Sigmoid colon (tissue), 4 donors: ENCODE measurements around the gene UPK3A.

Experiments
- EP300 ChIP-seq, 4 donors: sonication (generic); formaldehyde crosslinking; IDR thresholded peaks; one replicate each; pipeline ENCODE4 v1.6.1; 2017; ENCODE audit warnings: antibody characterized with exemption in 4 of 4
- POLR2A ChIP-seq, 2 donors: fragments of 450-650 bp; IDR thresholded peaks; one replicate each; pipeline ENCODE4 v1.6.1; 2016; ENCODE audit warnings: antibody characterized with exemption in 2 of 2, mild to moderate bottlenecking in 2 of 2, moderate library complexity in 2 of 2
- TF ChIP-seq, protein P1 (sequence below), 4 experiments: fragments of 450-650 bp in 3 of 4; fragments of 200-600 bp in 1 of 4; IDR thresholded peaks; one replicate each; pipeline ENCODE4 v1.5.1; 2016 to 2019; ENCODE audit warnings: antibody characterized with exemption in 4 of 4, mild to moderate bottlenecking in 3 of 4, moderate library complexity in 2 of 4

DNA sequence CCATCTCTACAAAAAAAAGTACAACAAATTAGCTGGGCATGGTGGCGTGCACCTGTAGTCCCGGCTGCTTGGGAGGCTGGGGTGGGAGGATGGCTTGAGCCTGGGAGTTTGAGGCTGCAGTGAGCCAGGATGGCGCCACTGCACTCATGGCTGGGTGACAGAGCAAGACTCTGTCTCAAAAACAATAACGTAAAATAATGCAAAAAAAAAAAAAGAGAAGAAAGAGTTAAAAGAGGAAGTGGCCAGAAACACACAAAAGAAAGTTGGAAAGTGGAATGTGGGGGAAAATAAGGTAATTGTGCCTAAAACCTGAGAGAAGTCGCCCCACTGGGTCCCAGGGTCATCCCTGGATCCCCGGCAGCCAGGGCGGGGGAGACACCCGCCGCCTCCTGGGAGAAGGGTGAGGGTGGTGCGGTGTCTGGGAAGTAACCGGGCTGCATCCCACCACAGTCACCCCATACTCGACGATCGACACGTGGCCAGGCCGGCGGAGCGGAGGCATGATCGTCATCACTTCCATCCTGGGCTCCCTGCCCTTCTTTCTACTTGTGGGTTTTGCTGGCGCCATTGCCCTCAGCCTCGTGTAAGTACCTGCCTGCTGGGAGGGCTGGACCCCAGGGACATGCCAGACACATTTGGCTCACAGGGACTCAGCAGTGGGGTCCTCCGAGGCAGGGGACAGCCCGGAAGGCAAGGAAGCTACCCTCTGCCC lies 8.1 kb downstream of the UPK3A start:
- TF ChIP-seq, protein P1, sequence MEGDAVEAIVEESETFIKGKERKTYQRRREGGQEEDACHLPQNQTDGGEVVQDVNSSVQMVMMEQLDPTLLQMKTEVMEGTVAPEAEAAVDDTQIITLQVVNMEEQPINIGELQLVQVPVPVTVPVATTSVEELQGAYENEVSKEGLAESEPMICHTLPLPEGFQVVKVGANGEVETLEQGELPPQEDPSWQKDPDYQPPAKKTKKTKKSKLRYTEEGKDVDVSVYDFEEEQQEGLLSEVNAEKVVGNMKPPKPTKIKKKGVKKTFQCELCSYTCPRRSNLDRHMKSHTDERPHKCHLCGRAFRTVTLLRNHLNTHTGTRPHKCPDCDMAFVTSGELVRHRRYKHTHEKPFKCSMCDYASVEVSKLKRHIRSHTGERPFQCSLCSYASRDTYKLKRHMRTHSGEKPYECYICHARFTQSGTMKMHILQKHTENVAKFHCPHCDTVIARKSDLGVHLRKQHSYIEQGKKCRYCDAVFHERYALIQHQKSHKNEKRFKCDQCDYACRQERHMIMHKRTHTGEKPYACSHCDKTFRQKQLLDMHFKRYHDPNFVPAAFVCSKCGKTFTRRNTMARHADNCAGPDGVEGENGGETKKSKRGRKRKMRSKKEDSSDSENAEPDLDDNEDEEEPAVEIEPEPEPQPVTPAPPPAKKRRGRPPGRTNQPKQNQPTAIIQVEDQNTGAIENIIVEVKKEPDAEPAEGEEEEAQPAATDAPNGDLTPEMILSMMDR (IDR thresholded peaks at IDR 0.05) = no peak
- TF ChIP-seq POLR2A (IDR thresholded peaks at IDR 0.05) = no peak
- TF ChIP-seq EP300 (IDR thresholded peaks at IDR 0.05) = no peak
